ENCODE data around the gene FAM170A.

FAM170A gene

GRCh38 chr5:119651486-119651885, 22.1 kb downstream of the FAM170A start:
- Histone ChIP-seq H3K9me3 (peaks cover 5% of the 10 kb centered on the region), H3K4me3 (ENCODE audit: low read depth in 1 of 2, low read length in 1 of 2) (no peak overlapping the region), H3K27me3 (peaks cover 31% of the 10 kb centered on the region), H3K4me1 (ENCODE audit: control insufficient read depth in 1 of 2, insufficient read depth in 1 of 2, low read depth in 1 of 2, low read length in 1 of 2) (peaks cover 0 to 3% of the 10 kb centered on the region in 2 experiments), H3K36me3 (no peaks in the 10 kb centered on the region), H3K27ac (no peak overlapping the region)
- TF ChIP-seq CTCF (IDR thresholded peaks at IDR 0.05): no peak

- no peak for TF ChIP-seq CTCF (IDR thresholded peaks at IDR 0.05)
- H3K27ac ChIP-seq: no peak overlapping the region
These were observed 25.7 kb downstream of the FAM170A start for GRCh38 chr5:119655061-119655460.

GRCh38 chr5:119656023-119656422, 26.7 kb downstream of the FAM170A start:
- no peaks in the 10 kb centered on the region for H3K36me3 ChIP-seq
- no peaks in the 10 kb centered on the region for H3K27me3 ChIP-seq
- H3K4me3 ChIP-seq (ENCODE audit: low read depth in 1 of 2, low read length in 1 of 2): no peak overlapping the region
- no peak for TF ChIP-seq CTCF (IDR thresholded peaks at IDR 0.05)
- no peak overlapping the region for H3K27ac ChIP-seq
- H3K9me3 ChIP-seq: peaks cover 5% of the 10 kb centered on the region
- peaks cover 0 to 3% of the 10 kb centered on the region in 2 experiments for H3K4me1 ChIP-seq (ENCODE audit: control insufficient read depth in 1 of 2, insufficient read depth in 1 of 2, low read depth in 1 of 2, low read length in 1 of 2)

More at GRCh38 chr5:119655061-119655460, 25.7 kb downstream of the FAM170A start:
- Histone ChIP-seq H3K36me3 (no peaks in the 10 kb centered on the region), H3K27me3 (peaks cover 5% of the 10 kb centered on the region), H3K9me3 (peaks cover 5% of the 10 kb centered on the region), H3K4me3 (ENCODE audit: low read depth in 1 of 2, low read length in 1 of 2) (no peak overlapping the region), H3K4me1 (ENCODE audit: control insufficient read depth in 1 of 2, insufficient read depth in 1 of 2, low read depth in 1 of 2, low read length in 1 of 2) (peaks cover 0 to 3% of the 10 kb centered on the region in 2 experiments)

- H3K27ac ChIP-seq: no peak overlapping the region
These were observed 37.2 kb downstream of the FAM170A start for GRCh38 chr5:119666542-119666941.

GRCh38 chr5:119678351-119679028, 49.1 kb downstream of the FAM170A start:
- no peaks in the 10 kb centered on the region for H3K27me3 ChIP-seq
- H3K4me1 ChIP-seq (ENCODE audit: control insufficient read depth in 1 of 2, insufficient read depth in 1 of 2, low read depth in 1 of 2, low read length in 1 of 2): no peaks in the 10 kb centered on the region
- no peak overlapping the region for H3K27ac ChIP-seq
- no peak for TF ChIP-seq CTCF (IDR thresholded peaks at IDR 0.05)
- no peak overlapping the region for H3K4me3 ChIP-seq (ENCODE audit: low read depth in 1 of 2, low read length in 1 of 2)
- H3K9me3 ChIP-seq: no peaks in the 10 kb centered on the region
- H3K36me3 ChIP-seq: no peaks in the 10 kb centered on the region

More at GRCh38 chr5:119666542-119666941, 37.2 kb downstream of the FAM170A start:
- Histone ChIP-seq H3K4me3 (ENCODE audit: low read depth in 1 of 2, low read length in 1 of 2) (no peak overlapping the region), H3K27me3 (no peaks in the 10 kb centered on the region), H3K9me3 (no peaks in the 10 kb centered on the region), H3K4me1 (ENCODE audit: control insufficient read depth in 1 of 2, insufficient read depth in 1 of 2, low read depth in 1 of 2, low read length in 1 of 2) (no peaks in the 10 kb centered on the region), H3K36me3 (no peaks in the 10 kb centered on the region)
- TF ChIP-seq CTCF (IDR thresholded peaks at IDR 0.05): no peak

All from neutrophil (primary cell).